HEK293 (cell line): Measurements from ENCODE around the gene PDE2A.

Experiments
- CTCF ChIA-PET: fragments of 350-600 bp; formaldehyde crosslinking; extraction: SDS; loops from one replicate; lab custom pipeline; 2021; ENCODE audit warnings: antibody characterized with exemption; lab: Yijun Ruan, JAX
- POLR2A ChIA-PET: fragments of 300-600 bp; formaldehyde crosslinking; extraction: SDS; loops from one replicate; lab custom pipeline; 2020; ENCODE audit warnings: antibody characterized with exemption, inconsistent platforms; lab: Yijun Ruan, JAX
- H3K27ac ChIP-seq: fragments of 200-500 bp; sonication (Bioruptor generic); 2 replicates; pipeline ENCODE4 v1.5.1; 2014; ENCODE audit warnings: low read depth, low read length, control low read depth, inconsistent platforms; ENCODE audit errors: extremely low read depth
- H3K36me3 ChIP-seq, 2 experiments: fragments of 200-500 bp in 1 of 2; sonication (Bioruptor generic) in 1 of 2; 1 replicate in 1 of 2; 2 replicates in 1 of 2; pipeline ENCODE4 v1.5.1; 2014 to 2017; ENCODE audit warnings: inconsistent platforms in 2 of 2, low read length in 2 of 2; ENCODE audit not compliant: control insufficient read depth in 2 of 2, insufficient read depth in 1 of 2
- H3K4me1 ChIP-seq: fragments of 200-500 bp; sonication (Bioruptor generic); 2 replicates; pipeline ENCODE4 v1.5.1; 2014; ENCODE audit warnings: mild to moderate bottlenecking, low read length, inconsistent platforms; ENCODE audit not compliant: control insufficient read depth, insufficient read depth
- H3K4me3 ChIP-seq: 2 replicates; pipeline ENCODE4 v1.5.1; 2011; ENCODE audit warnings: low read depth, mild to moderate bottlenecking, control low read depth, low read length, moderate library complexity
- H3K9me3 ChIP-seq: fragments of 200-500 bp; sonication (Bioruptor generic); 2 replicates; pipeline ENCODE4 v1.5.1; 2014; ENCODE audit warnings: low read depth, low read length, inconsistent platforms; ENCODE audit not compliant: control insufficient read depth, insufficient read depth
- EGR2 ChIP-seq: fragments of 450-650 bp; formaldehyde crosslinking; IDR thresholded peaks from 2 replicates; pipeline ENCODE4 v1.5.1; 2016; ENCODE audit warnings: low read depth, missing biosample characterization, missing genetic modification characterization
- GFI1B ChIP-seq: fragments of 450-650 bp; formaldehyde crosslinking; IDR thresholded peaks from 2 replicates; pipeline ENCODE4 v1.5.1; 2016; ENCODE audit warnings: missing biosample characterization, missing genetic modification characterization
- GLI2 ChIP-seq: fragments of 450-650 bp; formaldehyde crosslinking; IDR thresholded peaks from 2 replicates; pipeline ENCODE4; 2017; ENCODE audit warnings: missing biosample characterization, missing genetic modification characterization, low read depth, borderline replicate concordance
- GLIS1 ChIP-seq: fragments of 450-650 bp; formaldehyde crosslinking; IDR thresholded peaks from 2 replicates; pipeline ENCODE4 v1.5.1; 2016; ENCODE audit warnings: missing biosample characterization, missing genetic modification characterization
- IKZF3 ChIP-seq: fragments of 450-650 bp; IDR thresholded peaks from 2 replicates; pipeline ENCODE4 v1.5.0; 2018; ENCODE audit warnings: missing biosample characterization, mild to moderate bottlenecking, missing genetic modification characterization, moderate library complexity
- OSR2 ChIP-seq: fragments of 450-650 bp; formaldehyde crosslinking; IDR thresholded peaks from 2 replicates; pipeline ENCODE4 v1.5.1; 2016; ENCODE audit warnings: missing biosample characterization, missing genetic modification characterization
- OVOL3 ChIP-seq: fragments of 450-650 bp; formaldehyde crosslinking; IDR thresholded peaks from 2 replicates; pipeline ENCODE4 v1.5.1; 2016; ENCODE audit warnings: missing biosample characterization, missing genetic modification characterization
- REPIN1 ChIP-seq: fragments of 450-650 bp; formaldehyde crosslinking; IDR thresholded peaks from 2 replicates; pipeline ENCODE4 v1.5.1; 2017; ENCODE audit warnings: missing biosample characterization, missing genetic modification characterization, low read depth
- SP3 ChIP-seq: fragments of 450-650 bp; formaldehyde crosslinking; IDR thresholded peaks from 2 replicates; pipeline ENCODE4 v1.5.1; 2016; ENCODE audit warnings: missing biosample characterization, missing genetic modification characterization
- TRIM28 ChIP-seq: IDR thresholded peaks from 2 replicates; pipeline ENCODE4 v1.6.1; 2011; ENCODE audit warnings: low read length, control low read depth, borderline replicate concordance
- YY1 ChIP-seq: fragments of 450-650 bp; formaldehyde crosslinking; IDR thresholded peaks from 2 replicates; pipeline ENCODE4 v1.5.1; 2018; ENCODE audit warnings: missing biosample characterization, missing genetic modification characterization
- ZFHX2 ChIP-seq: fragments of 450-650 bp; formaldehyde crosslinking; conservative IDR thresholded peaks from 2 replicates; pipeline ENCODE4 v1.5.1; 2016; ENCODE audit warnings: missing biosample characterization, missing genetic modification characterization
- ZFP69B ChIP-seq: fragments of 450-650 bp; formaldehyde crosslinking; IDR thresholded peaks from 2 replicates; pipeline ENCODE4 v1.5.1; 2016; ENCODE audit warnings: missing biosample characterization, missing genetic modification characterization
- ZNF157 ChIP-seq: fragments of 450-650 bp; formaldehyde crosslinking; IDR thresholded peaks from 2 replicates; pipeline ENCODE4 v1.5.1; 2016; ENCODE audit warnings: missing biosample characterization, missing genetic modification characterization
- ZNF16 ChIP-seq: fragments of 450-650 bp; formaldehyde crosslinking; IDR thresholded peaks from 2 replicates; pipeline ENCODE4 v1.5.1; 2016; ENCODE audit warnings: low read depth, missing biosample characterization, missing genetic modification characterization
- ZNF174 ChIP-seq: fragments of 450-650 bp; formaldehyde crosslinking; IDR thresholded peaks from 2 replicates; pipeline ENCODE4 v1.5.0; 2017; ENCODE audit warnings: missing biosample characterization, mild to moderate bottlenecking, missing genetic modification characterization
- ZNF2 ChIP-seq: fragments of 450-650 bp; formaldehyde crosslinking; IDR thresholded peaks from 2 replicates; pipeline ENCODE4 v1.5.1; 2016; ENCODE audit warnings: missing biosample characterization, missing genetic modification characterization
- ZNF202 ChIP-seq: fragments of 450-650 bp; formaldehyde crosslinking; IDR thresholded peaks from 2 replicates; pipeline ENCODE4 v1.5.1; 2016; ENCODE audit warnings: missing biosample characterization, missing genetic modification characterization, borderline replicate concordance
- ZNF24 ChIP-seq: fragments of 450-650 bp; formaldehyde crosslinking; IDR thresholded peaks from 2 replicates; pipeline ENCODE4 v1.5.1; 2016; ENCODE audit warnings: missing biosample characterization, missing genetic modification characterization
- ZNF248 ChIP-seq: fragments of 450-650 bp; formaldehyde crosslinking; IDR thresholded peaks from 2 replicates; pipeline ENCODE4 v1.5.1; 2017; ENCODE audit warnings: missing biosample characterization, missing genetic modification characterization
- ZNF302 ChIP-seq: fragments of 450-650 bp; formaldehyde crosslinking; IDR thresholded peaks from 2 replicates; pipeline ENCODE4 v1.5.1; 2016; ENCODE audit warnings: missing biosample characterization, missing genetic modification characterization, low read depth
- ZNF311 ChIP-seq: fragments of 450-650 bp; formaldehyde crosslinking; IDR thresholded peaks from 2 replicates; pipeline ENCODE4 v1.5.1; 2017; ENCODE audit warnings: missing biosample characterization, missing genetic modification characterization, borderline replicate concordance
- ZNF404 ChIP-seq: fragments of 450-650 bp; formaldehyde crosslinking; IDR thresholded peaks from 2 replicates; pipeline ENCODE4 v1.5.1; 2017; ENCODE audit warnings: missing biosample characterization, missing genetic modification characterization
- ZNF473 ChIP-seq: fragments of 450-650 bp; formaldehyde crosslinking; IDR thresholded peaks from 2 replicates; pipeline ENCODE4 v1.5.1; 2017; ENCODE audit warnings: missing biosample characterization, missing genetic modification characterization
- ZNF514 ChIP-seq: fragments of 450-650 bp; formaldehyde crosslinking; IDR thresholded peaks from 2 replicates; pipeline ENCODE4 v1.5.1; 2016; ENCODE audit warnings: missing biosample characterization, missing genetic modification characterization
- ZNF585B ChIP-seq: fragments of 450-650 bp; formaldehyde crosslinking; IDR thresholded peaks from 2 replicates; pipeline ENCODE4 v1.5.1; 2016; ENCODE audit warnings: missing biosample characterization, missing genetic modification characterization
- ZNF629 ChIP-seq: fragments of 450-650 bp; formaldehyde crosslinking; IDR thresholded peaks from 2 replicates; pipeline ENCODE4 v1.5.1; 2017; ENCODE audit warnings: missing biosample characterization, missing genetic modification characterization
- ZNF660 ChIP-seq: fragments of 450-650 bp; IDR thresholded peaks from 2 replicates; pipeline ENCODE4 v1.5.1; 2018; ENCODE audit warnings: missing biosample characterization, mild to moderate bottlenecking, missing genetic modification characterization
- ZNF701 ChIP-seq: fragments of 450-650 bp; formaldehyde crosslinking; IDR thresholded peaks from 2 replicates; pipeline ENCODE4 v1.5.1; 2016; ENCODE audit warnings: missing biosample characterization, missing genetic modification characterization
- ZNF76 ChIP-seq: fragments of 450-650 bp; formaldehyde crosslinking; IDR thresholded peaks from 2 replicates; pipeline ENCODE4; 2016; ENCODE audit warnings: low read depth, missing biosample characterization, missing genetic modification characterization, borderline replicate concordance
- ZSCAN16 ChIP-seq: fragments of 450-650 bp; formaldehyde crosslinking; IDR thresholded peaks from 2 replicates; pipeline ENCODE4 v1.5.1; 2016; ENCODE audit warnings: missing biosample characterization, missing genetic modification characterization
- TF ChIP-seq, protein P1 (sequence below): fragments of 450-650 bp; formaldehyde crosslinking; optimal IDR thresholded peaks from 2 replicates; pipeline ENCODE3; 2016; ENCODE audit warnings: missing biosample characterization, mild to moderate bottlenecking, missing genetic modification characterization

Gene PDE2A

DNA sequence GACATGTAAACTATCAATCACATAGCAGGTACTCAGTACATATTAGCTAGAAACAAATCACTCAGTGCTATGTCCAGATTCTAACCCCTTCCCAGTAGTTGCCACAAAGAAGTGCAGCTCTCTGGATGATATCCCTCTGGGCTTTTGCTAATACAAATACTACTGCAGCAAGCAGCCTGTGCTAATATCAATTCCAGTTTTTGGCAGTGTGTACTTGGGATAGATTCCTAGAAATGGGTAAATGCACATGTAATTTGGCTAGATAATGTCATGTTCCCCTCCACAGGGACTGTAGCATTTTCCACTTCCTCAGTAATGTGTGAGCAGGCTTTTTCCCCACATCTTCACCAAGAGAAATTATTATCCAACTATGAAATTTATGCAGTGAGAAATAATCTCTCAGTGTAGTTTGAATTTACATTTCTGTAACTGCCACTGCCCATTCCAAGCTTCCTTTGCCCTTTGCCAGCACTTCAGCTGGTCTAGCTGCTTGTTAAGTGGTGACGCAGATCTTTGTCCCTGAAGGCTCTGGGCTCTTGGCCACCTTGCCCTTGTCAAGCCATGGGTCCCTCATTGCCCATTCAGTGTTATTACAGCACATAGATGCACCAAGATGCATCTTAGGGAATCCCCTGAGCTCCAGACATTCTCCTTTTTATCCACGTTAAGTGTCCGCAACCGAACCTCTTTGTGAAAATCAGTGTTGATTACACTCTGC is 132.8 kb downstream of the PDE2A start (continued):
- TF ChIP-seq ZNF76 (tag by site-specific recombination) (no peak), ZNF629 (no peak), GLI2 (tag by site-specific recombination) (no peak), ZNF202 (tag by site-specific recombination) (no peak), EGR2 (no peak), ZNF701 (tag by site-specific recombination) (no peak), SP3 (no peak), GLIS1 (tag by site-specific recombination) (no peak), YY1 (tag by site-specific recombination) (no peak), IKZF3 (tag by site-specific recombination) (no peak), ZNF16 (no peak)
- TF ChIP-seq, protein P1, sequence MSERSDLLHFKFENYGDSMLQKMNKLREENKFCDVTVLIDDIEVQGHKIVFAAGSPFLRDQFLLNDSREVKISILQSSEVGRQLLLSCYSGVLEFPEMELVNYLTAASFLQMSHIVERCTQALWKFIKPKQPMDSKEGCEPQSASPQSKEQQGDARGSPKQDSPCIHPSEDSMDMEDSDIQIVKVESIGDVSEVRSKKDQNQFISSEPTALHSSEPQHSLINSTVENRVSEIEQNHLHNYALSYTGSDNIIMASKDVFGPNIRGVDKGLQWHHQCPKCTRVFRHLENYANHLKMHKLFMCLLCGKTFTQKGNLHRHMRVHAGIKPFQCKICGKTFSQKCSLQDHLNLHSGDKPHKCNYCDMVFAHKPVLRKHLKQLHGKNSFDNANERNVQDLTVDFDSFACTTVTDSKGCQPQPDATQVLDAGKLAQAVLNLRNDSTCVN (tag by site-specific recombination) = no peak
- TF ChIP-seq, all 188 proteins: peak for 0

DNA sequence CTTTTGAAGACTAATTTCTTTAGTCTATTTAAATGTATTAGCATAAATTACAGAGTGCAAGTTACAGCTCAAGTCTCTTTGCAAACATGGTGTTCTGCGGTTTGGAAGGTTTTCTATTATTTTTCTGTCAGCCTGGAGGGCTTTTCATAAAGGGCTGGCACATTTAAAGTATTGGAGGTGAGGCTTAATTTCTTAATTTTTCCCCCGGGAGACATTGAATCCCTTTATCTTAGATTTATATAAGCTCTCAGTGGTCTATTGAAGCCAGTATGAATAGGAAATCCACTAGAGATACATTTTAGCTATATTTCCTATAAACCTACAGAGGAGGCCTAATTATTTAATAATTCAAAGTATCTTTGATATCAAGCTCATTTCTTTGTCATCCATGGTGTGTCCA is 137.2 kb downstream of the PDE2A start:
- Histone ChIP-seq H3K9me3 (no peaks in the 10 kb centered on the region), H3K36me3 (no peaks in the 10 kb centered on the region), H3K27ac (no peak overlapping the region), H3K4me3 (no peak overlapping the region), H3K4me1 (no peaks in the 10 kb centered on the region)
- TF ChIP-seq ZNF174 (no peak), ZNF660 (no peak), ZFHX2 (no peak), ZNF585B (tag by site-specific recombination) (no peak), ZNF157 (tag by site-specific recombination) (no peak), OSR2 (tag by site-specific recombination) (no peak), ZSCAN16 (tag by site-specific recombination) (no peak), ZNF302 (tag by site-specific recombination) (no peak), GFI1B (tag by site-specific recombination) (no peak), ZNF248 (tag by site-specific recombination) (no peak), TRIM28 (no peak), ZNF404 (tag by site-specific recombination) (no peak), ZNF2 (tag by site-specific recombination) (no peak), REPIN1 (tag by site-specific recombination) (no peak), ZNF473 (tag by site-specific recombination) (no peak), ZNF514 (no peak), OVOL3 (tag by site-specific recombination) (no peak), ZNF24 (no peak), ZFP69B (tag by site-specific recombination) (no peak), ZNF311 (no peak)
- CTCF ChIA-PET = interaction anchor here (1.0 to 2.1 kb wide), 2 partner anchors 66 to 102 kb away, joined by 3 to 6 read pairs; partner anchors contain the start of gene CLPB
- POLR2A ChIA-PET = no interaction called here
